Measurements from ENCODE around the gene MEGF9. TPM values are rescaled to one million over a fixed set of nuclear protein-coding genes. Genes with fewer than 3 reads are reported as not detected.
A peak's percentile ranks its signal among the peaks of the same experiment; 100 is the strongest.

The MEGF9 gene
- total RNA-seq, 1 experiment from 2014 or later, result 17.3 TPM

GRCh38 chr9:120730654-120731514, 16.6 kb upstream of the MEGF9 start:
- peak; percentile 100 for DNase-seq (ENCODE audit: low spot score)

GRCh38 chr9:120729791-120730241, 15.5 kb upstream of the MEGF9 start:
- DNase-seq (ENCODE audit: low spot score), result no peak

GRCh38 chr9:120726484-120726883, 12.2 kb upstream of the MEGF9 start:
- no peak for DNase-seq (ENCODE audit: low spot score)

- DNase-seq (ENCODE audit: low spot score), result peak; percentile 48
Observed at GRCh38 chr9:120725907-120726306, 11.6 kb upstream of the MEGF9 start.

- no peak for DNase-seq (ENCODE audit: low spot score)
Observed at GRCh38 chr9:120724757-120725400, 10.6 kb upstream of the MEGF9 start.

GRCh38 chr9:120723565-120723964, 9.3 kb upstream of the MEGF9 start:
- no peak for DNase-seq (ENCODE audit: low spot score)

GRCh38 chr9:120720404-120720803, 6.1 kb upstream of the MEGF9 start:
- no peak for DNase-seq (ENCODE audit: low spot score)

- no peak for DNase-seq (ENCODE audit: low spot score)
Observed at GRCh38 chr9:120718316-120718715, 4.0 kb upstream of the MEGF9 start.

GRCh38 chr9:120717176-120717575, 2.9 kb upstream of the MEGF9 start:
- no peak for DNase-seq (ENCODE audit: low spot score)

- no peak for DNase-seq (ENCODE audit: low spot score)
Observed at GRCh38 chr9:120716483-120716882, 2.2 kb upstream of the MEGF9 start.

- DNase-seq (ENCODE audit: low spot score), result peak; percentile 71
Observed at GRCh38 chr9:120715389-120715924, 1.2 kb upstream of the MEGF9 start.

- no peak for DNase-seq (ENCODE audit: low spot score)
Observed at GRCh38 chr9:120714846-120715388, 647 bp upstream of the MEGF9 start.

GRCh38 chr9:120713257-120714087, 798 bp downstream of the MEGF9 start:
- no peak for DNase-seq (ENCODE audit: low spot score)

GRCh38 chr9:120712539-120713031, 1.7 kb downstream of the MEGF9 start:
- DNase-seq (ENCODE audit: low spot score), result no peak

GRCh38 chr9:120711841-120712538, 2.3 kb downstream of the MEGF9 start:
- DNase-seq (ENCODE audit: low spot score), result no peak

- no peak for DNase-seq (ENCODE audit: low spot score)
Observed at GRCh38 chr9:120711354-120711753, 2.9 kb downstream of the MEGF9 start.

- peak; percentile 79 for DNase-seq (ENCODE audit: low spot score)
Observed at GRCh38 chr9:120710110-120710981, 3.9 kb downstream of the MEGF9 start.

GRCh38 chr9:120708526-120709224, 5.6 kb downstream of the MEGF9 start:
- peak; percentile 52 for DNase-seq (ENCODE audit: low spot score)

GRCh38 chr9:120707170-120707569, 7.1 kb downstream of the MEGF9 start:
- no peak for DNase-seq (ENCODE audit: low spot score)
